Gastroesophageal sphincter (tissue), 3 donors: ENCODE results near the gene ZCCHC10.
"Not testable (repeated sequence)": the region's sequence is repeated elsewhere in the genome, so short reads cannot be mapped to it uniquely, and the experiment has no call there.

Experiments
- EP300 ChIP-seq: sonication (generic); formaldehyde crosslinking; IDR thresholded peaks from one replicate; pipeline ENCODE4 v1.6.1; 2017; ENCODE audit warnings: antibody characterized with exemption, mild to moderate bottlenecking
- POLR2A ChIP-seq, 2 donors: fragments of 450-650 bp; IDR thresholded peaks; one replicate each; pipeline ENCODE4 v1.6.1; 2017; ENCODE audit warnings: antibody characterized with exemption in 2 of 2, mild to moderate bottlenecking in 2 of 2, moderate library complexity in 1 of 2
- POLR2AphosphoS5 ChIP-seq: sonication (generic); formaldehyde crosslinking; IDR thresholded peaks from one replicate; pipeline ENCODE4 v1.6.1; 2017; ENCODE audit warnings: antibody characterized with exemption
- TF ChIP-seq, protein P1 (sequence below), 4 experiments: fragments of 200-600 bp in 2 of 4; fragments of 450-650 bp in 2 of 4; sonication (generic) in 1 of 4; IDR thresholded peaks; one replicate each; pipeline ENCODE4 v1.5.1; 2017 to 2019; ENCODE audit warnings: antibody characterized with exemption in 4 of 4, mild to moderate bottlenecking in 2 of 4, moderate library complexity in 2 of 4

GRCh38 chr5:133046560-133046959 is 20.2 kb upstream of the ZCCHC10 start:
- TF ChIP-seq, protein P1, sequence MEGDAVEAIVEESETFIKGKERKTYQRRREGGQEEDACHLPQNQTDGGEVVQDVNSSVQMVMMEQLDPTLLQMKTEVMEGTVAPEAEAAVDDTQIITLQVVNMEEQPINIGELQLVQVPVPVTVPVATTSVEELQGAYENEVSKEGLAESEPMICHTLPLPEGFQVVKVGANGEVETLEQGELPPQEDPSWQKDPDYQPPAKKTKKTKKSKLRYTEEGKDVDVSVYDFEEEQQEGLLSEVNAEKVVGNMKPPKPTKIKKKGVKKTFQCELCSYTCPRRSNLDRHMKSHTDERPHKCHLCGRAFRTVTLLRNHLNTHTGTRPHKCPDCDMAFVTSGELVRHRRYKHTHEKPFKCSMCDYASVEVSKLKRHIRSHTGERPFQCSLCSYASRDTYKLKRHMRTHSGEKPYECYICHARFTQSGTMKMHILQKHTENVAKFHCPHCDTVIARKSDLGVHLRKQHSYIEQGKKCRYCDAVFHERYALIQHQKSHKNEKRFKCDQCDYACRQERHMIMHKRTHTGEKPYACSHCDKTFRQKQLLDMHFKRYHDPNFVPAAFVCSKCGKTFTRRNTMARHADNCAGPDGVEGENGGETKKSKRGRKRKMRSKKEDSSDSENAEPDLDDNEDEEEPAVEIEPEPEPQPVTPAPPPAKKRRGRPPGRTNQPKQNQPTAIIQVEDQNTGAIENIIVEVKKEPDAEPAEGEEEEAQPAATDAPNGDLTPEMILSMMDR (IDR thresholded peaks at IDR 0.05): not testable (repeated sequence)
- TF ChIP-seq POLR2AphosphoS5; POLR2A (IDR thresholded peaks at IDR 0.05); EP300: not testable (repeated sequence)
